NT2/D1 (cell line): ENCODE data around the gene CALR3.

ENCODE experiments used
- SUZ12 ChIP-seq: IDR thresholded peaks from 2 replicates; pipeline ENCODE4 v1.6.1; 2011; ENCODE audit not compliant: insufficient read length, insufficient read depth; ENCODE audit errors: extremely low read depth
- YY1 ChIP-seq: IDR thresholded peaks from 2 replicates; pipeline ENCODE4 v1.6.1; 2011; ENCODE audit not compliant: insufficient read length, insufficient read depth
- ZNF274 ChIP-seq: IDR thresholded peaks from 2 replicates; pipeline ENCODE4 v1.6.1; 2011; ENCODE audit warnings: mild to moderate bottlenecking, low read depth, low read length

- no peak for TF ChIP-seq ZNF274
- TF ChIP-seq YY1 = no peak
- no peak for TF ChIP-seq SUZ12
These were observed 38.0 kb downstream of the CALR3 start for GRCh38 chr19:16457954-16458331.
